Gastroesophageal sphincter (tissue), 4 donors: Measurements from ENCODE around the gene HLA-DQA1. TPM values are rescaled to one million over a fixed set of nuclear protein-coding genes. Genes with fewer than 3 reads are reported as not detected.
"Not testable (repeated sequence)": the region's sequence is repeated elsewhere in the genome, so short reads cannot be mapped to it uniquely, and the experiment has no call there.

Experiments
- ATAC-seq: fragments of 150-250 bp; one replicate; pipeline ENCODE4 v1.9.1; 2016; ENCODE audit warnings: mild to moderate bottlenecking, moderate library complexity
- H3K27ac ChIP-seq, 4 donors: fragments of 200-600 bp; sonication (generic) in 3 of 4; 1 replicate in 3 of 4; 2 replicates in 1 of 4; pipeline ENCODE4 v1.5.1; 2016 to 2019
- H3K27me3 ChIP-seq: fragments of 200-600 bp; sonication (generic); one replicate; pipeline ENCODE4 v1.5.1; 2019
- H3K36me3 ChIP-seq, 2 donors: fragments of 200-600 bp; sonication (generic); one replicate each; pipeline ENCODE4 v1.5.1; 2019; ENCODE audit warnings: control low read depth in 1 of 2
- H3K4me1 ChIP-seq, 3 donors: fragments of 200-600 bp; sonication (generic); 1 replicate in 2 of 3; 2 replicates in 1 of 3; pipeline ENCODE4 v1.5.1; 2016 to 2019; ENCODE audit warnings: control low read depth in 2 of 3
- H3K4me3 ChIP-seq, 2 donors: fragments of 200-600 bp; sonication (generic); one replicate each; pipeline ENCODE4 v1.5.1; 2019; ENCODE audit warnings: mild to moderate bottlenecking in 1 of 2, moderate library complexity in 1 of 2
- H3K9me3 ChIP-seq, 3 donors: fragments of 200-600 bp; sonication (generic); one replicate each; pipeline ENCODE4 v1.5.1; 2017 to 2019; ENCODE audit warnings: control low read depth in 2 of 3
- CTCF ChIP-seq, 4 experiments: fragments of 200-600 bp in 2 of 4; fragments of 450-650 bp in 2 of 4; sonication (generic) in 1 of 4; IDR thresholded peaks; one replicate each; pipeline ENCODE4 v1.5.1; 2017 to 2019; ENCODE audit warnings: antibody characterized with exemption in 4 of 4, mild to moderate bottlenecking in 2 of 4, moderate library complexity in 2 of 4
- EP300 ChIP-seq: sonication (generic); formaldehyde crosslinking; IDR thresholded peaks from one replicate; pipeline ENCODE4 v1.6.1; 2017; ENCODE audit warnings: antibody characterized with exemption, mild to moderate bottlenecking
- POLR2A ChIP-seq, 2 donors: fragments of 450-650 bp; IDR thresholded peaks; one replicate each; pipeline ENCODE4 v1.6.1; 2017; ENCODE audit warnings: antibody characterized with exemption in 2 of 2, mild to moderate bottlenecking in 2 of 2, moderate library complexity in 1 of 2
- POLR2AphosphoS5 ChIP-seq: sonication (generic); formaldehyde crosslinking; IDR thresholded peaks from one replicate; pipeline ENCODE4 v1.6.1; 2017; ENCODE audit warnings: antibody characterized with exemption
- WGBS, 2 donors: methylation state at CpG; one replicate each; pipeline ENCODE4 v1.1.5; 2018; ENCODE audit warnings: low coverage in 1 of 2; 5-methylcytosine and 5-hydroxymethylcytosine counted together
- total RNA-seq, 4 donors: library from RNA; depleted of rRNA; stranded (reverse); fragments of >200 nt; gene quantifications; one replicate each; pipeline ENCODE4 v1.1.0, GENCODE V29; 2016

The HLA-DQA1 gene
- total RNA-seq, 4 donors from 2014 or later, result 1.7 to 7.8 (median 4.3) TPM; not detected in 1

DNA sequence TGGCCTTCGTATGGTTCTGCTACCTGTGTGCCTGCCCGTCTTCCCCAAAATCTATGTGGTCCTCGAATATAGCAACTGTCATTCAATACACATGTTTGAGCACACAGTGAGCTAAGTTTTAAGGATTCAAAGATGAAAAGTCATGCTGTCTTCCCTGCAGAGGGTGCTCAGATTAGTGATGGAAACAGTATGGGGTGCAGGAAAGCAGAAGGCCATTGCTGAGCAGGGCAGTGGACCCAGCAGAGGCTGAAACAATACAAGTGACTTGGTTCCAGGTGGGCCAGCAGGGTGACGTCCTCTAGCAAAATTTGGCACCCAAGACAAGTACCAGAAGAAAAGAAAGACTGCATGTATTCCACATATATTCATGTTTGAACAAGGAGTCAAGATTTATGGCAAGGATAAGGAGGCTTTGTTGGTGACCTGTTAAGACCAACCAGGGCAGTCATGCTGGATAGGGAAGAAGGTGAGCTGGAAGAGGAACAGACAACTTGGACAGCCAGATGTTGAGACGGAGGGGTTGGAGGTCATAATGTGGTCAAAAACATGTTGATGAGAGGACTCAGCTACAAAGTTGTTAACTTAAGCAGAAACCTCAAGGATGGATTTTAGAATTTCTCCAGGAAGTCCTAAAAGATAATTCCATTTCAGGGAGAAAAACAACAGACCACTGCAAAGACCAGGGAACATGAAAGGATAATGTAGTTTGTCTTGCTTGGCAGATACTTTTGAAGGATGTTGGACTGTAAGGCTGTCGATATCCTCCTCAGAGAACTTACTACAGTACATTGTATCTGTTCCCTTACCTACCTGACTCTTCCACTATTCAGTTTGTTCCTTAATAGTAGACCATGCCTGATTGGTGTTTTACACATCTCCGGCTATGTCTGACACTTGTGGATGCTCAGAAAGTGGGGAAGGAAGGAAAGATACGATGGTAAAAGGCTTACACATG, 2.5 kb downstream of the HLA-DQA1 start:
- WGBS, 2 donors, result 0 to 8% methylated on average over 4 to 6 of the region's 8 CpGs
- Histone ChIP-seq H3K27me3 (peaks cover 16% of the 10 kb centered on the region), H3K36me3 (no peaks in the 10 kb centered on the region), H3K9me3 (no peaks in the 10 kb centered on the region), H3K4me1 (no peaks in the 10 kb centered on the region), H3K27ac (no peak overlapping the region), H3K4me3 (no peak overlapping the region)
- TF ChIP-seq POLR2A (IDR thresholded peaks at IDR 0.05), result no peak
- TF ChIP-seq POLR2AphosphoS5, result no peak
- ATAC-seq, result no peak

DNA sequence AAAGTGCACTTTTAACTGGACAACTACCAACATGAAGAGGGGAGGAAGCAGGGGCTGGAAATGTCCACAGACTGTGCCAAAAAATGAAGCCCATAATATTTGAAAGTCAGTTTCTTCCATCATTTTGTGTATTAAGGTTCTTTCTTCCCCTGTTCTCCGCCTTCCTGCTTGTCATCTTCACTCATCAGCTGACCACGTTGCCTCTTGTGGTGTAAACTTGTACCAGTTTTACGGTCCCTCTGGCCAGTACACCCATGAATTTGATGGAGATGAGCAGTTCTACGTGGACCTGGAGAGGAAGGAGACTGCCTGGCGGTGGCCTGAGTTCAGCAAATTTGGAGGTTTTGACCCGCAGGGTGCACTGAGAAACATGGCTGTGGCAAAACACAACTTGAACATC, 3.9 kb downstream of the HLA-DQA1 start:
- H3K27me3 ChIP-seq, result peaks cover 6% of the 10 kb centered on the region
- H3K27ac ChIP-seq, result no peak overlapping the region
- no peak for ATAC-seq
- no peak overlapping the region for H3K4me3 ChIP-seq
- no peaks in the 10 kb centered on the region for H3K36me3 ChIP-seq
- no peaks in the 10 kb centered on the region for H3K9me3 ChIP-seq
- TF ChIP-seq EP300, result no peak
- TF ChIP-seq POLR2A (IDR thresholded peaks at IDR 0.05), result no peak
- no peak for TF ChIP-seq CTCF (IDR thresholded peaks at IDR 0.05)
- no peak for TF ChIP-seq POLR2AphosphoS5
- no peaks in the 10 kb centered on the region for H3K4me1 ChIP-seq
- 25 to 50% methylated on average over 2 to 5 of the region's 6 CpGs for WGBS, 2 donors

DNA sequence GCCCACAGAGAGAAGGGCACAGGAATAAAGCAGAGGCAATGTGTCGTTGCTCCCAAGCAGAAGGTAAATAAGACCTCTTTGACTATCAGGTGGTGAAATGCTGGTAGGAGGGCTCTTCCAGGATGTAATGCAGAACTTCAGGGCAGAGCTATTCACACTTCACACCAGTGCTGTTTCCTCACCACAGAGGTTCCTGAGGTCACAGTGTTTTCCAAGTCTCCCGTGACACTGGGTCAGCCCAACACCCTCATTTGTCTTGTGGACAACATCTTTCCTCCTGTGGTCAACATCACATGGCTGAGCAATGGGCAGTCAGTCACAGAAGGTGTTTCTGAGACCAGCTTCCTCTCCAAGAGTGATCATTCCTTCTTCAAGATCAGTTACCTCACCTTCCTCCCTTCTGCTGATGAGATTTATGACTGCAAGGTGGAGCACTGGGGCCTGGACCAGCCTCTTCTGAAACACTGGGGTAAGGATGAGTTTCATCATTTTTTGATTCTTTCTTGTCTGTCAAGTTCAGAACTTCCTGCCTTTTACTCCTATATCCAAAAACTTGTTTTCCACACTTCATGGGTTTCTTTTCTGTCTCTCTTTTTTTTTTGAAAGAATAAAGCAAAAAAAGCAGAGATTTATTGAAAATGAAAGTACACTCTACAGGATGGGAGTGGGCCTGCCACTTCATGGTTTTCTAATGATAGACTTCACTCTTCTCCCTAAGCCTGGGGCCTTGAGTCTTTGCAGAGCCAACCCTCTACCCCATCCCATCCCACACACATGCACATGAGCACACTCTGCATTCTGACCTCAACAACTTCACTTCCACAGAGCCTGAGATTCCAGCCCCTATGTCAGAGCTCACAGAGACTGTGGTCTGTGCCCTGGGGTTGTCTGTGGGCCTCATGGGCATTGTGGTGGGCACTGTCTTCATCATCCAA, 4.8 kb downstream of the HLA-DQA1 start:
- not testable (repeated sequence) for H3K27me3 ChIP-seq, H3K9me3 ChIP-seq, H3K27ac ChIP-seq, H3K4me3 ChIP-seq, ATAC-seq, H3K4me1 ChIP-seq, H3K36me3 ChIP-seq
- no CpG with 5 or more reads among the region's 2 CpGs for WGBS, 2 donors

DNA sequence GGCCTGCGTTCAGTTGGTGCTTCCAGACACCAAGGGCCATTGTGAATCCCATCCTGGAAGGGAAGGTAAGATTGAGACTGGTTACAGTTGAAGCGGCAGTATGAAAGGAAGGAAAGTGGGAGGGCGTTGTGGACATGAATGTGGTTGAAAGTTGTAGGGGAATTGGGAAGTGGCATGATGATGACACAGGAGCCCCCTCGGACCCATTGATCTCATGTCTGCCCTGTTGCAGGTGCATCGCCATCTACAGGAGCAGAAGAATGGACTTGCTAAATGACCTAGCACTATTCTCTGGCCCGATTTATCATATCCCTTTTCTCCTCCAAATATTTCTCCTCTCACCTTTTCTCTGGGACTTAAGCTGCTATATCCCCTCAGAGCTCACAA, 5.5 kb downstream of the HLA-DQA1 start:
- no peak for TF ChIP-seq POLR2AphosphoS5
- TF ChIP-seq POLR2A (IDR thresholded peaks at IDR 0.05), result no peak
- no peak for TF ChIP-seq EP300
- TF ChIP-seq CTCF (IDR thresholded peaks at IDR 0.05), result no peak
- WGBS, 2 donors, result 21% methylated on average over 2 of the region's 6 CpGs; no CpG with 5 or more reads in 1 of the 2 donors
- Histone ChIP-seq H3K4me1 (no peaks in the 10 kb centered on the region), H3K36me3 (no peaks in the 10 kb centered on the region), H3K27me3 (no peaks in the 10 kb centered on the region), H3K9me3 (no peaks in the 10 kb centered on the region), H3K4me3 (no peak overlapping the region), H3K27ac (no peak overlapping the region)
- ATAC-seq, result no peak

- Histone ChIP-seq H3K36me3 (no peaks in the 10 kb centered on the region), H3K4me3 (no peak overlapping the region), H3K4me1 (no peaks in the 10 kb centered on the region), H3K9me3 (no peaks in the 10 kb centered on the region), H3K27ac (no peak overlapping the region), H3K27me3 (no peaks in the 10 kb centered on the region)
- ATAC-seq, result no peak
- TF ChIP-seq POLR2AphosphoS5 (no peak), POLR2A (IDR thresholded peaks at IDR 0.05) (no peak), EP300 (no peak), CTCF (IDR thresholded peaks at IDR 0.05) (no peak)
- WGBS, 2 donors, result 19 to 21% methylated on average over 4 of the region's 4 CpGs
Observed at GRCh38 chr6:32643904-32644303, 6.7 kb downstream of the HLA-DQA1 start.
